T-helper 2 cell treated with Interferon-gamma antibody and Interleukin-4, amounts not matched to agents 100 ng/mL and 5 ng/mL, for 36 hours (primary cell): ENCODE measurements around the gene ANKRD55. TPM values are rescaled to one million over a fixed set of nuclear protein-coding genes. Genes with fewer than 3 reads are reported as not detected.
"Not testable (repeated sequence)": the region's sequence is repeated elsewhere in the genome, so short reads cannot be mapped to it uniquely, and the experiment has no call there.

Experiments used
- intact Hi-C: fragments of 100-400 bp; cut with micrococcal nuclease; formaldehyde crosslinking; loops from one replicate; pipeline ENCODE4 v1.15.1; 2023
- total RNA-seq: library from RNA; stranded (reverse); gene quantifications from 2 replicates; pipeline ENCODE4 v1.2.3, GENCODE V29; 2022

The ANKRD55 gene
- total RNA-seq = 7.0 and 8.5 TPM in 2 replicates

DNA sequence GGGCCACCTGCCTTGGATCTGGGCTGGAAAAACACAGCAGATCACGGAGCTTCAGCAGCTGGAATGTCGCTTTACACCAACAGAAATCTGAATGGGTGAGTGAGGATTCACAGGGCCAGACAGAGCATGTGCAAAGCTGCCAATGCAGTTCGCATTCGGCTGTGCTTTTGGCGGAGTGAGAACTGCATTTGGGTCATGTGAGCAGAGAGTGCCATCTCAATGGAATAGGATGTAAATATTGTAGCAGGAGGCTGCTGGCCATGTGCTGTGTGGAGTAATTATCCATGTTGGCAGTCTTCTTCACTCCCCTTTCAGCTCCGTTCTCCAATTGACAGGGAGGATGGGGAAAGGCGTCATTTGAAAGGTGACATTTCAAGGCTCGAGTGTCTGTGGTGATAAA is at the start of gene ANKRD55:
ANKRD55 (minus strand) TSS at position 101 of the 400 bp plus-strand sequence. CDS start 417 bp downstream, outside the sequence.
- intact Hi-C loops = no loop called here

DNA sequence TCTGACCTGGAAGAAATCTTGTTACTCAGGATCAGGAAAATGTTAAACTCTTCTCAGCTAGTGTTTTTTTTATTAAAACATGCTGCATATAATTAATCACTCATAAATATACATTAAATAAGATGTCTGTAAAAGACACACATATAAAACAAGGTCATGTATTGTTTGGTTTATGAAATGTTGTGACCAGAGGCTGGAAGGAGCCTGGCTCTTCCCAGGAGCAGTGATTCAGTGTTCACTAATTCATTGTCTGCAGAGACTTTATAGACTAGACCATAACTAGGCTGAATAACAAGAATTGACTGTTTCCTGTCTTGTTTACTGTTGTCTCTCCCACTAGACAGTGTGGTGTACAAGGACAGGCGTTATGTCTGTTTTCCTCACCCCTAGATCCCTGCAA is 49.1 kb upstream of the ANKRD55 start:
- intact Hi-C loops = no loop called here

DNA sequence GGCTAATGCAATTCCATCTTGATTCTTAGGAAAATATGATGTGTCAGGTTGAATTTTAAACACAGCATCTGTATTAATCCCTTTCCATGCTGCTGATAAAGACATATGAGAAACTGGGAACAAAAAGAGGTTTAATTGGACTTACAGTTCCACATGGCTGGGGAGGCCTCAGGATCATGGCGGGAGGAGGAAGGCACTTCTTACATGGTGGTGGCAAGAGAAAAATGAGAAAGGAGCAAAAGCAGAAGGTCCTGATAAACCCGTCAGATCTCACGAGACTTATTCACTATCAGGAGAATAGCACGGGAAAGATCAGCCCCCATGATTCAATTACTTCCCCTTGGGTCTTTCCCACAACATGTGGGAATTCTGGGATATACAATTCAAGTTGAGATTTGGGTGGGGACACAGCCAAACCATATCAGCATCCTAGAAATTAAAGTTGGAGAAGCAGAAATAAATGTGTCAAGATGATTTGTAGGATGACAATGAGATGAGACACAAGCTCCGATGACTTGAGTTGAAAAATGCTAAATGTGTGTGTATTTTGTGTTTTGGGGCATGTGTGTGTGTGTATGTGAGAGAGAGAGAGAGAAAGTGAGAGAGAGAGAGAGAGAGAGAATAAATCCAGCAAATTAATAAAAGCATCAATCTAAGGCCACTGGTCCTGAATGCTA is 48.5 kb upstream of the ANKRD55 start:
- intact Hi-C loops = no loop called here

DNA sequence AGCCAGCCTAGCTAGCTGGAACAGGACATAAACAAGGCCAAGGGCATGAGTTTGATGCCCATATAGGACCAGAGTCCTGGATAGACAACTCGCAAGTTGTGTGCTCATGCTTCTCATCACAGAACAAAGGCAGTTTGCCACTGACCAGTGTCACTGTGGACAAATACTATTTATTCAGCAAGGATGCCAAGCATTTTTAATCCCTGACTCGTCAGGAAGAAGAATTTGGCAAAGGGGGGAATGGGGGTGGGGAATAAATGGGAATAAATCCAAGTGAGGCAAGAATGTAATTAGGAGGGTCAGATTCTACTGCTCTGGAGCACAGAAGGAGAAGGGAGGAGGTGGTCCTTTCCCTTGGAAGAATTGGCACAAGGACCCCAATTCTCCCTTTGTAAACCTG is 46.8 kb upstream of the ANKRD55 start:
- intact Hi-C loops = loop anchor here (10.0 kb wide), 1 partner anchor 175 kb away; no protein-coding TSS in a partner anchor

DNA sequence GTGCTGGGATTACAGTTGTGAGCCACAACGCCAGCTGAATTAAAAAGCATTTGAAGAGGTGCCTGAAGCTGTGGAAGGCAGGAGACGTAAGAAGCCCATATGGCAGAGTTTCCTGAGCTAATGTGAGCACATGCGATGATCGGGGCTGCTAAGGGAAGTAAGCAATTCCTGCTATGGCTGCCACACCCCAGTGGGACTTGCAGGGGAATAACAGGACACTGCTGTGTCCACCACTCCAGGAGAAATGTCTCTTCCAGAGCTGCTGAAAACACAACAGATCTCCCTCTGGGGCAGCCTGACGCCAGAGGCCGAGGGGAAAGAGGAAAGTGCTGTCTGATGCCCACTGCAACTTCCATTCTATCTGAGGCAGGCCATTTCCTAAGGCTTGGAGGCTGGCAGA is 46.2 kb upstream of the ANKRD55 start:
- intact Hi-C loops = loop anchor here (10.0 kb wide), 1 partner anchor 176 kb away; no protein-coding TSS in a partner anchor

DNA sequence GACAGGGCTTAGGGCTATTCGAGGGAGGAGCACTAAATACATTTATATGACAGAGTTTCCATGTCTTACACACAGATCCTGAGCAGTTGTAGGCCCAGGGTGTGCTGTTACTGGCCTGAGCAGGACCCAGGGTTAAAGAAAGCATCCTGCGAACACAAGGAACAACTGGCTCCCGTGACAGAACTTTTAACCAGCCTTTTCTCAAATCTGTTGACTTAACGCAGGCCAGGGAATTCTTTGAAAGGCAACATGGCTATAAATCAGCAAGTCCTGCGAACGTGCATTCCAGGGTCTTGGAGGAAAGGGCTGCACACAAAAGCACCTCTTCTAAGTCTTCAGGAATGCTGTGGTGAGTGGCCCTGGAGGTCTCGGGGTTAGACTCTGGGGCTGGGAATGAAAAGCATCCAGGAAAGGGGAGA is 45.2 kb upstream of the ANKRD55 start:
- intact Hi-C loops = loop anchor here (10.0 kb wide), 1 partner anchor 176 kb away; no protein-coding TSS in a partner anchor

DNA sequence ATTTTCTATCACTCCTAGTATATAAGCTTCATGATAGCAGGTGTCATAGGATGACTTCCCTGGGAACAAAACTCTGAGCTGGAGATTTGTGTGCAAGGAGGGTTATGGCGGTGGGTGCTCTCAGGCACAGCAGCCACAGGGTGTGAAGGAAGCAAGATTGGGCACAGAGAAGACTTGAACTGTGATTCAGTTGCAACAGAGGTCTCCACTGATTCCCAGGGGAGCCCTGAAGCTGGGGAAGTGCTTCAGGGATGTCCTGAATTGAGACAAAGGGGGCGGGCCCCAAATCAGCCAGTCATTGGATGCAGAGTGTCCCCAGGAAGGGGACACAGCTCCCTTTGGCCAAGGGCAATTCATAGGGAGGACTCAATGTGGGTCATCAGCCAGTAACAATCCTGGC is 44.4 kb upstream of the ANKRD55 start:
- intact Hi-C loops = loop anchor here (10.0 kb wide), 1 partner anchor 177 kb away; no protein-coding TSS in a partner anchor

DNA sequence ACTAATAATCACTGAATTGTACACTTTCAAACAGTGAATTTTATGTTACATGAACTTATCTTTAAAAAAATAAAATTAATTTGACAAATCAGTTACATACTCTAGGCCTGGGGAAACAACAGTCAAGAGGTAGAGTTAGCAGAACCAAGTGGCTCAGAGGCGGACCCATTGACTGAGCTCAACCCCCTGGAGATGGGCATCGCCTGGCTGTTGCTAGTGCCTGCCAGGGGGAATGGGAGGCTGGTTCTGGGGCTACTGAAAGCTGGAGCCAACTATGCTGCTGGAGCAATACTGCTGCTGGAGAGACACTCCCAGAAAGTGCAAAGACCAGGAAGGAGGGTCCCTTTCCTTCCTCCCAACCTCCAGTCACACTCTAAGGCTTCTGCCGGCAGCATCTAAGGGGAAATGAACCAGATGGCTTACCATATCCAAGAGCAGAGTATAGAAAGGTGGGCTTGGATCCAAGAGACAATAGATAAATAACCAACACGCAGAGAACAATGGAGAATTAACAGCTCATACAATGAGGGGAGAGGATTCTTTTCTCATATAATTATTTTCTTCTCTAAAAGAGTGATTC is 40.3 kb upstream of the ANKRD55 start:
- intact Hi-C loops = loop anchor here (5.0 to 10.0 kb wide), 3 partner anchors 54 to 209 kb away; no protein-coding TSS in a partner anchor

DNA sequence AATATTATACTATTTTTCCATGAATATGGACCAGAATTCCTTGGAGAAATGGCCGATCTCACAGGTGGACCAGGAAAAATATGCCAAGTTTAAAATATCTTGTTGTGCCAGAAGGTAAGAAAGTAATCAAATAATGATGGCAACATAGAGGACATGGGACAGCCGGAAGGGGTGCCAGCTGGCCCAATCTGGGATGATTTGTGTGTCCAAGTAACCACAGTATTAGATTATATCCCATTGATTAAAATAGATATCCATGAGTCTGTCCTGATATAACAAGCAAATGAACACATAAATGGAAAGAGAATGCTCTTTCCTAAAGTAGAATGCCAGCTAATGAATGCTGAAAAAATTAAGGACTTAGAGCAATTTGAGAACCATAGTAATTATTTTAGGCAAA is 39.6 kb upstream of the ANKRD55 start:
- intact Hi-C loops = loop anchor here (5.0 to 10.0 kb wide), 3 partner anchors 55 to 210 kb away; no protein-coding TSS in a partner anchor

DNA sequence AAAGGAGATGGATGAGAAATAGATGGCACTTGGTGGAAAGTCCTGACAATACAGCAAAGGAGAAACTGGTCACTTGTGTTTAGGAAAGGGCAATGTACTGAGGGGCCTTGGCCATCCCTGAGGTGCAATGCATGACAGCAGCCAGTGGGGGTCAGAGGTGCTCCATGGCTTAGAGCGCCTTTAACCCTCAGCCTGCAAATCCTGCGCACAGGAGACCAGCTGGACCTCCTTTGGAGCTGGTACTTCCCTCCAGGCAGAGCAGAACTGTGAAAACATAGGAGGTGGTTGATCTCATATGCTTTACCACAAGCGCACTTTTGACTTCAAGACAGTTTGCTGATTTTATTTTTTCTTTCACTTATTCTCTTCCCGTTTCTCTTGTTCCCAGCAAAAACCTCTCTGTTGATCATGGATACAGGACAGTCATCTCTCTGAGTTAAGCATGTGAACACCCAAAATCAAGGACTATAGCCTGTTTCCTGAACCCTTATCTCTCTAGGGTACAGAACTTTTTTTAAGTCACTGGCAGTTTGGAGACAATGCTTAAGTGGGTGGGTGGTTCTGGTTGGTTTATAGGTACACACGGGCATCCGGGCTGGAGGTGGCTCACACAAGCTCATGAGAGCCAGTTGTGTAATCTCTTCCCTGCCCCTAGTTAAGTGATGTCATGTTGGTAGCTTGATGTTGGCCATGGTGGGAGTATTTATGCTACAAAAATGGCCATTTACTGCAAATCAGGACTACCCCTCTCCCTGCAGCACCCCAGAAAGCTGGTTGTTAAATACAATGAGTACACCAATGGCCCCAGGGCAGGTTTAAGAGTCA is 37.6 kb upstream of the ANKRD55 start:
- intact Hi-C loops = loop anchor here (1.0 to 10.0 kb wide), 6 partner anchors 57 to 868 kb away; no protein-coding TSS in a partner anchor

DNA sequence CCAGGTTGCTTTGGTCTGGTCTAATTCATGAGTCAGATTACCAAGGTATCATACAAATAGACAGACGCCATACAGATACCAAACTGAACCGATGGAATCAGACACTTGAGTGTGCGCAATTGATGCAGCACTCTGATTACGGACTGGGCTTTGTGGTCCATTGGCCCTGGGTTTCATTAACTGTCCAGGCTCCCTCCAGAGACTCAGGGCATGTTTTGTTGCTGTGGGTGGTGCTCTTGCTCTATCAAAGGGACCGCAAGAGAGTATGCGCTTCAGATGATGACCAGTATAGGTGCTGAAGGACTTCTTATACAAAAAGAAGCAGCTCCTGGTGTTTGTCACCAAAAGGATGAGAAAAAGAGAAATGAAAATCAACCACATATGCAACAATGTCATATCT is 36.9 kb upstream of the ANKRD55 start:
- intact Hi-C loops = loop anchor here (1.0 to 10.0 kb wide), 6 partner anchors 57 to 868 kb away; no protein-coding TSS in a partner anchor

DNA sequence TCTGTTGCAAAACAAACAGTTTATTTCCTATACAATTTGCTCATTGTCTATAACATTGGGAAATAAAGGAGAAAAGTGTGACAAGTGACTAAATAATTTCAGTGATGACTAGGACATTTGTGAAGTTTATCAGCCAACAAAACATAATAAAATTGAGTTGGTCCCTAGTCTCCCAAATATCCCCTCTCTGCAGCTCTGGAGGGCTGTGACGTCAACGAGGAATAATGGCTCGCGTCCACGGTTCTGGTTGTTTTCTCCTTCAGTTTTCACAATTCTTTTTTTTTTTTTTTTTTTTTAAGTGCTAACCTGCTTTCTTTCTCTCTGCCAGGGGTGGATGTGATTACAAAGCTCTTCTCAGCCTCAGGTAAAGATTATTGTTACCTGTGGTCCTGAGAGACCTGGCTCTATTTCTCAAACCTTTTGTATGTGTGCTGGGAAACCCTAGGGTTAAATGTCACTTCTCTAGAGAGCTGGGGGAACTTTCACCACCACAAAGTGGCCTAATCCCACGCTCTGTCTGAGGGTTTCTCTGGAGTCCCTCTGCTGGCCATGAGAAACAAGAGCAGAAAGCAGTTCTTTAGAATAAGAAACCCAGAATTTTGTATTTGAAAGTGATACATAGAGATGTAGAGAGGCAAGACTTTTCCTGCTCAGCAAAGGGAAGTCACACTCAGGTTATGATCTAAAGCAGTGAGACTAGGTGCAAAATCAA is 36.2 kb upstream of the ANKRD55 start:
- intact Hi-C loops = loop anchor here (1.0 kb wide), 1 partner anchor 291 kb away; no protein-coding TSS in a partner anchor

DNA sequence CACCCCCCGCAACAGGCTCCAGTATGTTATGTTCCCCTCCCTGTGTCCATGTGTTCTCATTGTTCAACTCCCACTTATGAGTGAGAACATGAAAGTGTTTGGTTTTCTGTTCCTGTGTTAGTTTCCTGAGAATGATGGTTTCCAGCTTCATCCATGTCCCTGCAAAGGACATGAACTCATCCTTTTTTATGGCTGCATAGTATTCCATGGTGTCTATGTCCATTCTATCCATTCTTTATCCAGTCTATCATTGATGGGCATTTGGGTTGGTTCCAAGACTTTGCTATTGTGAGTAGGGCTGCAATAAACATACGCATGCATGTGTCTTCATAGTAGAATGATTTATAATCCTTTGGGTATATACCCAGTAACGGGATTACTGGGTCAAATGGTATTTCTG is 35.6 kb upstream of the ANKRD55 start:
- intact Hi-C loops = loop anchor here (1.0 kb wide), 1 partner anchor 290 kb away; no protein-coding TSS in a partner anchor

DNA sequence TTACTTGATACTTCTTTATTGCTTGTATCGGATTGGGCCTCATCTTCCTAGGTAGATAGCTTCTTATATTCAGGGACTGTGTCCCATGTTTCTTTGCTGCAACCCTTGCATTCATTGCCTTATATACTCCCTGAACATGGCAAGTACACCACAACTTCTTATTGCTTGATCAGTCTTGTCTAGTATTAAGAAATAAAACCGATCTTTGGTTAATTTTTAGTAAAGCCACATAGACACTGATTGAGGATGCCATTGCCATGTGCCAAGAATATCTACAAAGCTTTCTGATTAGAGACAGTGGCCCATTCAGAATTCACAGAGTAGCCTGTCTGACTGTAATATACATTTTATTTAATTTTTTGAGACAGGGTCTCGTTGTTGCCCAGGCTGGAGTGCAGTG is 34.7 kb upstream of the ANKRD55 start:
- intact Hi-C loops = no loop called here

DNA sequence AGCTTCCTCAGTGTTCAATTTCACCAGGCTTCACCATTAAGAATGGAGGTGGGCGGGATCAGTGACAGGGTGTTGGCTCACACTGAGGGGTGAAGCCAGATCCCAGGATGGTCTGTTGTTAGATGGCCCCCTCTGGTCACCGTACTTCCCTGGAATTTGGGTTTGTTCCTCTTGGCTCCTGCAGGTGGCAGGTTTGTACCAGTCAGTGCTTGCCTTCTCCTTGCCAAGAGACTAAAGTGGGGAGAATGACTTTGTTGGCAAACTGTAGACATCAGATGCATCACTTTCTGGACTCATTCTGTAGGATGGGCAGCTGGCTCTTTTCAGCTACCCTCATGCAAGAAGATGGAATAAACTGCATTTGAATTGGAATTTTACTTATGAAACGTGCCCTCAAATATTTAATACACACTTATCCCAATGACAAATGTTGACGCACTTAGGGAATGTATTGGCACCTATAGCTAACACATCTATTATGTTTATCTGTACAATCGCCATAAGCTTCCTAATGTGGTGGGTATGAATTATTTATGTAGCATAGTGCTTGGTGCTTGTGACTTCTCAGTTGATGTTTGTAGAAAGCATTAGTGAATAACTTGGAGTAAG is 31.4 kb upstream of the ANKRD55 start:
- intact Hi-C loops = no loop called here

DNA sequence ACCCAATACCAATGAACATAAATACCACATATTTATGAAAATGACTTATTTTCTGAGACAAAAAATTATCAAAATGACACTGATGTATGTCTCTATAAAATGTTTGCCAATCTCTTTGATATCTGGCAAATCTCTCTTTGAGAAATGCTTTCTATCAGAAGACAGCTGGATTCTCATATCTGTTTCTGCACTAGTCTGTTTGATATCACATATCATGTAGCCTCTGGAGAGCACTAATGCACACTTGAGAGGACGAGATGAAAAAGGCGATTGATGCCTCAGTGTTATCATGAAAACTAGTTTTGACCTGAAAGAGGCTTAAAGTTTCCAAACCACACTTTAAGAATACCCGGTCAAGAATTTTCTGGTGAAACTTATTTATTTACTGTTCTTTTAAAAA is 29.1 kb upstream of the ANKRD55 start:
- intact Hi-C loops = no loop called here

DNA sequence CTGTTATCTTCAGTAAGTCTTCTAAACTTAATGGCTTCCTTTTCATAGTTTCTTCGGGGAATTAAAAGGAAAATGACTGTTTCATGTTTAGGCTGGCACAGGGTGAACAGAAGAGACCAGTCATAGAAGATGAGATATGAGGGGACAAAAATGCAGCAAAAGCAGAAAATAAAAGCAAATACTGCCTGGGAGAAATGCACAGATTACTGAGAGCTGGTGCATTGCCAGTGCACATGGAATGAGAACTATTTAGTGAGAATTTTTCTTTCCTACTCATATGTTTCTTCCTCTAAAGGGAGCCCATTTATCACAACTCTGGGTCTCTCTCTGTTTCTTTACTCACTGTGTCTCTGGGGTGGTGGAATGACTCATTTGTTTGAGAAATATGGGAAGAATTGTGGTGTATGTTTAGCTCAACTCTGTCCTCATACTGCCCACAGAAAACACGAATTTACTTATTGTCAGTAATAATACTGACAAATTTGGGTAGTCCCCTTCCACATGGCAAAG is 25.9 kb upstream of the ANKRD55 start:
- intact Hi-C loops = no loop called here

DNA sequence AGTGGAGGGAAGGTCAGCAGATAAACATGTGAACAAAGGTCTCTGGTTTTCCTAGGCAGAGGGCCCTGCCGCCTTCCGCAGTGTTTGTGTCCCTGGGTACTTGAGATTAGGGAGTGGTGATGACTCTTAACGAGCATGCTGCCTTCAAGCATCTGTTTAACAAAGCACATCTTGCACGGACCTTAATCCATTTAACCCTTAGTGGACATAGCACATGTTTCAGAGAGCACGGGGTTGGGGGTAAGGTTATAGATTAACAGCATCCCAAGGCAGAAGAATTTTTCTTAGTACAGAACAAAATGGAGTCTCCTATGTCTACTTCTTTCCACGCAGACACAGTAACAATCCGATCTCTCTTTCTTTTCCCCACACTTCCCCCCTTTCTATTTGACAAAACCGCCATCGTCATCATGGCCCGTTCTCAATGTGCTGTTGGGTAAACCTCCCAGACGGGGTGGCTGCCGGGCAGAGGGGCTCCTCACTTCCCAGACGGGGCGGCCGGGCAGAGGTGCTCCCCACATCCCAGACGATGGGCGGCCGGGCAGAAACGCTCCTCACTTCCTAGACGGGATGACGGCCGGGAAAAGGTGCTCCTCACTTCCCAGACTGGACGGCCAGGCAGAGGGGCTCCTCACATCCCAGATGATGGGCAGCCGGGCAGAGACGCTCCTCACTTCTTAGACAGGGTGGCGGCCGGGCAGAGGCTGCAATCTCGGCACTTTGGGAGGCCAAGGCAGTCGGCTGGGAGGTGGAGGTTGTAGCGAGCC is 24.8 kb upstream of the ANKRD55 start:
- intact Hi-C loops = not testable (repeated sequence)

DNA sequence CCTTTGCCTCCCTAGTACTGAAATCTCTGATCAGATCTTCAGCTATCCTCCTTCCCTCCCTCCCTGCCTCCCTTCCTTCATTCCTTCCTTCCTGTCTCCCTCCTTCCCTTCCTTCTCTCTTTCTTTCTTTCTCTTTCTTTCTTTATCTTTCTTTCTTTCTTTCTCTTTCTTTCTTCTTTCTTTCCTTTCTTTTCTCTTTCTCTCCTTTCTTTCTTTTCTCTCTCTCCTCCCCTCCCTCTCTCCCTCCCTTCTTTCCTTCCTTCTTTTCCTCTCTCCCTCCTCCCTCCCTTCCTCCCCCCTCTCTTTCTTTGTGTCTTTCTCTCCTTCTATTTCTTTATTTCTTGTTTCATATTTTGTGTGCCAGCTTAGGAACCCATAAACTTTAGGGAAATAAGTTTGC is 23.9 kb upstream of the ANKRD55 start:
- intact Hi-C loops = no loop called here

DNA sequence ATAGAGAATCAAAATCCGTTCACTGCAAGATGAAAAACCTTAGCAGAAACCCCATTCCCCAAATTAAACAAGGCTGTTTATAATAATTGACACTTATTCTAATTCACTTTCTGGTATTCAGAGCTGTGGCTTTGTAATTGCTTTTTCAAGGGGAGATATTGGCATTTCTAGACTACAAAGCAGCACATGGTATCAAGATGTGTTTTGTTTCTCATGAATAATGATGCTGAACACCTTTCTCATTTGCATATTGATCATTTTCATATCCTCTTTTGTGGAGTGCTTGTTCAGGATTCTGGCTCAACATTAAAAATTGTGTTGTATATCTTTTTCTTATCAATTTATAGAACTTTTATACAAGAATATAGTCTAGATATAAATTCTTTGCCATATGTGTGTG is 22.4 kb upstream of the ANKRD55 start:
- intact Hi-C loops = no loop called here
